Activated T-helper 2 cell treated with anti-CD3 and anti-CD28 coated beads, Interferon-gamma antibody, Interleukin-2, Interleukin-4, amounts not matched to agents 10 μg/mL and 5 μg/mL and 100 μg/mL, durations not matched to agents 14 hours and 24 hours and 36 hours (primary cell): ENCODE measurements around the gene CDX4. TPM values are rescaled to one million over a fixed set of nuclear protein-coding genes. Genes with fewer than 3 reads are reported as not detected.

Experiments used
- DNase-seq: peaks from one replicate; pipeline ENCODE4 v3.0.0; 2021; ENCODE audit warnings: low spot score
- H3K27ac Mint-ChIP-seq: one replicate; pipeline ENCODE4 v1.8.0; 2021; ENCODE audit warnings: mixed read lengths
- H3K27me3 Mint-ChIP-seq: one replicate; pipeline ENCODE4 v1.8.0; 2021; ENCODE audit warnings: low read depth, mixed read lengths
- H3K36me3 Mint-ChIP-seq: one replicate; pipeline ENCODE4 v1.8.0; 2021; ENCODE audit warnings: low read depth, mixed read lengths
- H3K4me1 Mint-ChIP-seq: one replicate; pipeline ENCODE4 v1.8.0; 2021; ENCODE audit warnings: low read depth, mixed read lengths
- H3K4me3 Mint-ChIP-seq: one replicate; pipeline ENCODE4 v1.8.0; 2021; ENCODE audit warnings: low read depth, mild to moderate bottlenecking, moderate library complexity, mixed read lengths
- H3K9me3 Mint-ChIP-seq: one replicate; pipeline ENCODE4 v1.8.0; 2021; ENCODE audit warnings: mixed read lengths
- intact Hi-C: fragments of 100-400 bp; cut with micrococcal nuclease; formaldehyde crosslinking; loops from one replicate; pipeline ENCODE4 v1.15.1; 2023
- total RNA-seq: library from RNA; stranded (reverse); gene quantifications from 2 replicates; pipeline ENCODE4 v1.2.3, GENCODE V29; 2022

CDX4 gene, protein sequence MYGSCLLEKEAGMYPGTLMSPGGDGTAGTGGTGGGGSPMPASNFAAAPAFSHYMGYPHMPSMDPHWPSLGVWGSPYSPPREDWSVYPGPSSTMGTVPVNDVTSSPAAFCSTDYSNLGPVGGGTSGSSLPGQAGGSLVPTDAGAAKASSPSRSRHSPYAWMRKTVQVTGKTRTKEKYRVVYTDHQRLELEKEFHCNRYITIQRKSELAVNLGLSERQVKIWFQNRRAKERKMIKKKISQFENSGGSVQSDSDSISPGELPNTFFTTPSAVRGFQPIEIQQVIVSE
- total RNA-seq, result not detected in 2 replicates

GRCh38 chrX:73446831-73447230, at the start of gene CDX4:
CDX4 (plus strand) TSS chrX:73447053; CDS start chrX:73447254, 201 bp downstream.
- H3K9me3 Mint-ChIP-seq, result no peaks in the 10 kb centered on the region
- no peaks in the 10 kb centered on the region for H3K36me3 Mint-ChIP-seq
- no peak for DNase-seq
- intact Hi-C loops, result no loop called here
- H3K4me3 Mint-ChIP-seq, result no peak within 1 kb of the TSS
- no peak within 1 kb of the TSS for H3K27ac Mint-ChIP-seq
- no peaks in the 10 kb centered on the region for H3K4me1 Mint-ChIP-seq
- H3K27me3 Mint-ChIP-seq, result peaks cover 13% of the 10 kb centered on the region

GRCh38 chrX:73398185-73398914, 48.5 kb upstream of the CDX4 start:
- DNase-seq, result no peak
- intact Hi-C loops, result no loop called here
- Mint-ChIP-seq H3K27ac (no peak overlapping the region), H3K9me3 (no peaks in the 10 kb centered on the region), H3K4me1 (no peaks in the 10 kb centered on the region), H3K4me3 (no peak overlapping the region), H3K36me3 (no peaks in the 10 kb centered on the region), H3K27me3 (no peaks in the 10 kb centered on the region)

- H3K27me3 Mint-ChIP-seq, result no peaks in the 10 kb centered on the region
- no peaks in the 10 kb centered on the region for H3K36me3 Mint-ChIP-seq
- H3K4me1 Mint-ChIP-seq, result no peaks in the 10 kb centered on the region
- no peak for DNase-seq
- H3K27ac Mint-ChIP-seq, result no peak overlapping the region
- H3K4me3 Mint-ChIP-seq, result no peak overlapping the region
- H3K9me3 Mint-ChIP-seq, result no peaks in the 10 kb centered on the region
- intact Hi-C loops, result no loop called here
Measured at GRCh38 chrX:73400136-73400748, 46.6 kb upstream of the CDX4 start.

DNA sequence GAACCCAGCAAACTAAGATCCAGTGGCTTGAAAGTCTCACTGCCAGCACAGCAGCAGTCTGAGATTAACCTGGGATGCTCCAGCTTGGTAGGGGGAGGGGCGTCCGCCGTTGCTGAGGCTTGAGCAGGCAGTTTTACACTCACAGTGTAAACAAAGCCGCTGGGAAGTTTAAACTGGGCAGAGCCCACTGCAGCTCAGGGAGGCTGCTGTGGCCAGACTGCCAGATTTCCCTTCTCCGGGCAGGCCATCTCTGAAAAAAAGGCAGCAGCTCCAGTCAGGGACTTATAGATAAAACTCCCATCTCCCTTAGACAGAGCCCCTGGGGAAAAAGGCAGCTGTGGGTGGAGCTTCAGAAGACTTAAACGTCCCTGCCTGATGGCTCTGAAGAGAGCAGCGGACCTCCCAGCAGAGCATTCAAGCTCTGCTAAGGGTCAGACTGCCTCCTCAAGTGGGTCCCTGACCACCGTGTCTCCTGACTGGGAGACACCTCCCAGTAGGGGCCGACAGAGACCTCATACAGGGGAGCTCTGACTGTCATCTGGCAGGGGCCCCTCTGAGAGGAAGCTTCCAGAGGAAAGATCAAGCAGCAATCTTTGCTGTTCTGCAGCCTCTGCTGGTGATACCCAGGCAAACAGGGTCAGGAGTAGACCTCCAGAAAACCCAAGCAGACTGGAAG, 45.1 kb upstream of the CDX4 start:
- no peak overlapping the region for H3K4me3 Mint-ChIP-seq
- no peaks in the 10 kb centered on the region for H3K4me1 Mint-ChIP-seq
- H3K36me3 Mint-ChIP-seq, result no peaks in the 10 kb centered on the region
- intact Hi-C loops, result no loop called here
- no peak overlapping the region for H3K27ac Mint-ChIP-seq
- no peaks in the 10 kb centered on the region for H3K9me3 Mint-ChIP-seq
- no peak for DNase-seq
- H3K27me3 Mint-ChIP-seq, result no peaks in the 10 kb centered on the region

DNA sequence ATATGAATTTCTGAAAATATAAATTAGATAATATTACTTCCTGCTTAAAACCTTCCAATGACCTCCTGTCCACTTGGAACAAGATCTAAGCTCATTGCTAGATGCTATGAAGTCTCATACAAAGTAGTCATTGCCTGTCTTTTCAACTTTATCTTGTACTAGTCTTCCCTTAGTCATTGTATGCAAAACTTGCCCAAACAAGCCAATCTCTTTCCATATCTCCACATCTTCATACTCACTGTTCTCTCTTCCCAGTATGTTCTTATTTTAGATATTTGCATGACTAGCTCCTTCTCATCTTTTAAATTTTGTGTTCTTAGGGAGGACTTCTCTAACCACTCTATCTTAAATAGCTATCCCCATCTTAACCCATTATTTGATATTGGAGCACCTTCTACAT, 33.9 kb upstream of the CDX4 start:
- H3K36me3 Mint-ChIP-seq, result no peaks in the 10 kb centered on the region
- H3K27me3 Mint-ChIP-seq, result no peaks in the 10 kb centered on the region
- no peak for DNase-seq
- intact Hi-C loops, result no loop called here
- H3K4me3 Mint-ChIP-seq, result no peak overlapping the region
- H3K4me1 Mint-ChIP-seq, result no peaks in the 10 kb centered on the region
- no peak overlapping the region for H3K27ac Mint-ChIP-seq
- peaks cover 13% of the 10 kb centered on the region for H3K9me3 Mint-ChIP-seq

DNA sequence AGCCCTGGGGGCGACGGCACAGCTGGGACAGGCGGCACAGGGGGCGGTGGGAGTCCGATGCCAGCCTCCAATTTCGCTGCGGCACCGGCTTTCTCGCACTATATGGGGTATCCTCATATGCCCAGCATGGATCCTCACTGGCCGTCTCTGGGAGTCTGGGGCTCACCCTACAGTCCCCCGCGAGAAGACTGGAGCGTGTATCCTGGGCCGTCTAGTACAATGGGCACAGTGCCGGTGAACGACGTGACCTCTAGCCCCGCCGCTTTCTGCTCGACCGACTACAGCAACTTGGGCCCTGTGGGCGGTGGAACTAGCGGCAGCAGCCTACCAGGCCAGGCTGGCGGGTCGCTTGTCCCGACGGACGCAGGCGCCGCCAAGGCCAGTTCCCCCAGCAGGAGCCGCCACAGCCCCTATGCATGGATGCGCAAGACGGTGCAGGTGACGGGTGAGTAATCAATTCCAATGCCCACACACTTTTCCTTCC, 500 bp downstream of the CDX4 start:
- Mint-ChIP-seq H3K4me1 (no peaks in the 10 kb centered on the region), H3K27ac (no peak overlapping the region), H3K9me3 (no peaks in the 10 kb centered on the region), H3K4me3 (no peak overlapping the region), H3K27me3 (peaks cover 13% of the 10 kb centered on the region), H3K36me3 (no peaks in the 10 kb centered on the region)
- no peak for DNase-seq
- intact Hi-C loops, result no loop called here

DNA sequence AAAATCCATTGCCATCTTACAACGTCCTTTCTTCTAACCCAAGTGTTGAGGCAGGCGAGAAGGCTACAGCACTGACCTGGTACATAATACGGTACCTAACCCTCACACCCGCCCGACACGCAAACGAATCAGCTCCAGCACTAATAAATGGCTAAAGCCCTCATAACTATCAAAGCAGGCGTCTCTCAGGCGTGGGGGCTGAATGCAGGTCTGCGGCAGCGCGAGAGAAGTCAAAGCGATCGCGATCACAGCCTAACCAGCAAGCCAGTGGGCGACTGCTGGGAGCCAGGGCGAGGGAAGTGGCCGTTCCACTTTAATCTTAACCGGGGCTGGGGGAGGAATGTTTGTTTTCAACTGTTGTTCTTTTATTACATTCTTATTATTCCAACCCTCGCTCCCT, 1.5 kb downstream of the CDX4 start:
- intact Hi-C loops, result no loop called here
- no peaks in the 10 kb centered on the region for H3K4me1 Mint-ChIP-seq
- H3K27me3 Mint-ChIP-seq, result peaks cover 13% of the 10 kb centered on the region
- no peaks in the 10 kb centered on the region for H3K36me3 Mint-ChIP-seq
- no peak overlapping the region for H3K4me3 Mint-ChIP-seq
- DNase-seq, result no peak
- no peaks in the 10 kb centered on the region for H3K9me3 Mint-ChIP-seq
- H3K27ac Mint-ChIP-seq, result no peak overlapping the region

- no peaks in the 10 kb centered on the region for H3K4me1 Mint-ChIP-seq
- H3K27ac Mint-ChIP-seq, result no peak overlapping the region
- intact Hi-C loops, result no loop called here
- no peaks in the 10 kb centered on the region for H3K9me3 Mint-ChIP-seq
- no peak overlapping the region for H3K4me3 Mint-ChIP-seq
- DNase-seq, result no peak
- no peaks in the 10 kb centered on the region for H3K27me3 Mint-ChIP-seq
- no peaks in the 10 kb centered on the region for H3K36me3 Mint-ChIP-seq
Measured at GRCh38 chrX:73455171-73455570, 8.3 kb downstream of the CDX4 start.

DNA sequence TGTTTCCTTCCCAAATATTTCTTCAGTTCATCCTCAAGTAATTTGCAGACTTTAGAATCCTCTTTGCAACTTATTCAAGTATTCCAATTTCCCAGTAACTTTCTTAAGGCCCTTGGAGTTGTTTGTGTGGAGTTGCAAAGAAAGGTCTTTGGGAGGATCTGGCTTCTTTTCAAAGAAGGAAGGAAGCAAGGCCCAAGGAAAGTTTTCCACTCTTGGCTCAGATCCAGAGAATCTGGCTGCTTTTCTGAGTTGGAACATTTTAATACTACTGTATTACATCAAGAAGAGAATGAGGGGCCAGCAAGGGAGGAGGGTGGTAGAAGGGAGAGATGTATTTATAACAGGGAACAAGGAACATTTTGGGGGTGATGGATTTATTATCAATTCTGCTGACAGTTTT, 10.5 kb downstream of the CDX4 start:
- H3K36me3 Mint-ChIP-seq, result no peaks in the 10 kb centered on the region
- no peaks in the 10 kb centered on the region for H3K9me3 Mint-ChIP-seq
- H3K4me3 Mint-ChIP-seq, result no peak overlapping the region
- H3K27ac Mint-ChIP-seq, result no peak overlapping the region
- no peak for DNase-seq
- intact Hi-C loops, result no loop called here
- H3K27me3 Mint-ChIP-seq, result no peaks in the 10 kb centered on the region
- no peaks in the 10 kb centered on the region for H3K4me1 Mint-ChIP-seq

DNA sequence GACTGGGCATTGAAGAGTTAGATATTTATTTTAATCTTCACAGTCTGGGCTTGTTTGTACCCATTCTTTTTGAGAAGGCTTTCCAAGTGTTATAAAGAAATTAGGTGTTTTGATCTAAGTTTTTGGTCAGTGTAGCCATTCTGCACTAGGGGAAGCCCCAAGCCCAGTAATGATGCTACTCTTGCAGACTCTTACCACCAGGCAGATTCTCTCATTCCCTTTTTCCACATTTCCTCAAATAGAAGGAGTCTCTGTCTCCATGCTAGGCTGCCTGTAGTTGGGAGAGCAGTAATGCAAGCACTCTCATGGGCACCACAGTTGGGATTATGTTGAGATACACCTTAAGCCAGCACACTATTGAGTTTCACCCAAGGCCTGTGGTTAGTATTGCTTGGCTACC, 21.5 kb downstream of the CDX4 start:
- H3K27me3 Mint-ChIP-seq, result no peaks in the 10 kb centered on the region

GRCh38 chrX:73478961-73479360, 32.1 kb downstream of the CDX4 start:
- H3K4me3 Mint-ChIP-seq, result no peak overlapping the region
- no peak overlapping the region for H3K27ac Mint-ChIP-seq
- H3K36me3 Mint-ChIP-seq, result no peaks in the 10 kb centered on the region
- no peak for DNase-seq
- intact Hi-C loops, result no loop called here
- H3K4me1 Mint-ChIP-seq, result no peaks in the 10 kb centered on the region
- peaks cover 13% of the 10 kb centered on the region for H3K9me3 Mint-ChIP-seq
- H3K27me3 Mint-ChIP-seq, result no peaks in the 10 kb centered on the region

More for the DNA sequence above, 21.5 kb downstream of the CDX4 start:
- no peak overlapping the region for H3K27ac Mint-ChIP-seq
- H3K9me3 Mint-ChIP-seq, result no peaks in the 10 kb centered on the region
- intact Hi-C loops, result no loop called here
- no peak for DNase-seq
- H3K4me1 Mint-ChIP-seq, result no peaks in the 10 kb centered on the region
- H3K36me3 Mint-ChIP-seq, result no peaks in the 10 kb centered on the region
- no peak overlapping the region for H3K4me3 Mint-ChIP-seq

DNA sequence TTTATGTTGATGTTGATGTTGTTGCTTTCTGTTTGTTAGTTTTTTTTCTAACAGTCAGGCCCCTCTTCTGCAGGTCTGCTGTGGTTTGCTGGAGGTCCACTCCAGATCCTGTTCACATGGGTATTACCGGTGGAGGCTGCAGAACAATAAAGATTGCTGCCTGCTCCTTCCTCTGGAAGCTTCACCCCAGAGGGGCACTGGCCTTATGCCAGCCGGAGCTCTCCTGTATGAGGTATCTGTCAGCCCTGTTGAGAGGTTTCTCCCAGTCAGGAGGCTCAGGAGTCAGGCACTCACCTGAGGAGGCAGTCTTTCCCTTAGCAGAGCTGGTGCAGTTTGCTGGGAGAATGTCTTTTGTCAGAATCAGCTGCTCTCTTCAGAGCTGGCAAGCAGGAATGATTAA, 34.7 kb downstream of the CDX4 start:
- intact Hi-C loops, result no loop called here

GRCh38 chrX:73490661-73491060, 43.8 kb downstream of the CDX4 start:
- no peaks in the 10 kb centered on the region for H3K4me1 Mint-ChIP-seq
- no peaks in the 10 kb centered on the region for H3K9me3 Mint-ChIP-seq
- H3K27ac Mint-ChIP-seq, result no peak overlapping the region
- DNase-seq, result no peak
- intact Hi-C loops, result no loop called here
- no peaks in the 10 kb centered on the region for H3K27me3 Mint-ChIP-seq
- H3K4me3 Mint-ChIP-seq, result no peak overlapping the region
- H3K36me3 Mint-ChIP-seq, result no peaks in the 10 kb centered on the region

More for the DNA sequence above, 34.7 kb downstream of the CDX4 start:
- no peaks in the 10 kb centered on the region for H3K4me1 Mint-ChIP-seq
- no peak for DNase-seq
- no peaks in the 10 kb centered on the region for H3K27me3 Mint-ChIP-seq
- H3K4me3 Mint-ChIP-seq, result no peak overlapping the region
- H3K36me3 Mint-ChIP-seq, result no peaks in the 10 kb centered on the region
- peaks cover 13% of the 10 kb centered on the region for H3K9me3 Mint-ChIP-seq
- H3K27ac Mint-ChIP-seq, result no peak overlapping the region
